Colonic mucosa (tissue), 4 donors: ENCODE results near the gene MXI1. TPM values are rescaled to one million over a fixed set of nuclear protein-coding genes. Genes with fewer than 3 reads are reported as not detected.

Experiments
- DNase-seq: peaks from one replicate; pipeline ENCODE4 v3.0.0-alpha.2; 2020
- H3K27ac ChIP-seq: fragments of 200-600 bp; one replicate; pipeline ENCODE4 v1.8.0; 2021
- H3K27me3 ChIP-seq: fragments of 200-600 bp; one replicate; pipeline ENCODE4 v1.8.0; 2021
- H3K36me3 ChIP-seq: fragments of 200-600 bp; one replicate; pipeline ENCODE4 v1.8.0; 2021
- H3K4me1 ChIP-seq: fragments of 200-600 bp; one replicate; pipeline ENCODE4 v1.8.0; 2021; ENCODE audit warnings: mild to moderate bottlenecking
- H3K4me3 ChIP-seq: fragments of 200-600 bp; one replicate; pipeline ENCODE4 v1.8.0; 2021
- H3K9ac ChIP-seq, 2 donors: one replicate each; pipeline ENCODE4 v1.7.0; 2013; ENCODE audit warnings: control low read depth in 2 of 2, low read depth in 2 of 2, low read length in 2 of 2
- H3K9me3 ChIP-seq: fragments of 200-600 bp; one replicate; pipeline ENCODE4 v1.8.0; 2021
- CTCF ChIP-seq: fragments of 200-600 bp; IDR thresholded peaks from one replicate; pipeline ENCODE4 v1.8.0; 2022; ENCODE audit warnings: antibody characterized with exemption, mild to moderate bottlenecking
- intact Hi-C: fragments of 100-400 bp; cut with DNase I; formaldehyde crosslinking; loops from one replicate; pipeline ENCODE4 v1.14.1; 2022
- total RNA-seq, 2 donors: library from RNA; stranded (reverse); fragmentation: NEBNext Ultra II Directional in 1 of 2; extraction: Animal tissue kit (Norgen Biotek cat#: 25700) in 1 of 2; gene quantifications; one replicate each; pipeline ENCODE4 v1.2.1, GENCODE V29; 2021
- donor health status: healthy.
- donor health status: DM: no; HTN: no; CAD: no.
- donor health status: DM: no; HTN: no; CAD: no.

Gene MXI1
- total RNA-seq, 2 donors from 2014 or later = 58.0 to 304 TPM

DNA sequence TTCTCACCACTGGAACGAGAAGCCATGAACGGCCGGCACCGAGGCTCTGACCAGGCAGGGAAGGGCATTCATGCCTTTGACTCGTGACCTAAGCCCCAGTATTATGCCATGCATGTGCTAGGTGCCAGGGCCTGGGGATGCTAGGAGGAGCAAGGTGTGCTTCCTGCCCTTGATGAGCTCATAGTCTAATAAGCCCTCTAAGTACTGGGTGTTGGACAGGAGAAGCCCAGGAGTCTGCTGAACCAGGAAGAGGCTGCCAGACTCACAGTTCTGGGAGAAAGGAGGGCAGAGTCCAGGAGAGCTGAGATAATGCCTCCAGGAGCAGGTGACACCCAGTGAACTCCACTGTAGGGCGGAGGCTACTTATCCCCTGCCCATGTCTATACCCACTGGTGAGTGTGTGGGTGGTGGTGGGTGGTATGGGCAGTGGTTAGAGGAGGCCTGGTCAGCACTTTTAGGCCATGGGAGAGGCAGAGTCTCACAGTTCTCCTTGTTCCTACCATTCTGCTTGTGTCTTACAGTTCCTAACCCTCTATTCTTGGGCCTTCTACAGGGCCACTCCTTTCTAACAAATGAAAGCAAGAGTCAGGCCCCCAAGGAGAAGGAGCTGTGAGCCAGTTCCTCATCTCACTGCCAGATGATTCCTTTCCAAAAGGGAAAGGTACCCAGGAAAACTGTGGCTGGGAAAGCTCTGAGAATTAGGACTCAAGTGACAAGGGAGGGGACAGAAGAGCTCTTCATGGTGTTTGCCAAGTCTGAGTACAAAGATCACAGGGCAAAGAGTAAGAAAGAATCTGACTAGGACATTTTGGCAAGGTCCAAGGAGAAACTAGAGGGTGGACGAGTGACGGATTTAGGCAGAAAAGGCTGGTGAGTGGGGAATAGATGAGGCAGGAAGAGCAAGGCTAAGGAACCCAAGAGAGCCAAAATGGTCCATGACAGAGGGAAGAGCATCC, 3.6 kb upstream of the MXI1 start:
- no peak for TF ChIP-seq CTCF
- Histone ChIP-seq H3K36me3 (no peaks in the 10 kb centered on the region), H3K27me3 (no peaks in the 10 kb centered on the region), H3K9me3 (no peaks in the 10 kb centered on the region), H3K4me1 (no peaks in the 10 kb centered on the region), H3K4me3 (no peak overlapping the region), H3K9ac (peak overlapping the region in 1 of 2 donors; percentile 34), H3K27ac (peak overlapping the region; percentile 74)
- peak; percentile 87 for DNase-seq
- intact Hi-C loops = no loop called here

DNA sequence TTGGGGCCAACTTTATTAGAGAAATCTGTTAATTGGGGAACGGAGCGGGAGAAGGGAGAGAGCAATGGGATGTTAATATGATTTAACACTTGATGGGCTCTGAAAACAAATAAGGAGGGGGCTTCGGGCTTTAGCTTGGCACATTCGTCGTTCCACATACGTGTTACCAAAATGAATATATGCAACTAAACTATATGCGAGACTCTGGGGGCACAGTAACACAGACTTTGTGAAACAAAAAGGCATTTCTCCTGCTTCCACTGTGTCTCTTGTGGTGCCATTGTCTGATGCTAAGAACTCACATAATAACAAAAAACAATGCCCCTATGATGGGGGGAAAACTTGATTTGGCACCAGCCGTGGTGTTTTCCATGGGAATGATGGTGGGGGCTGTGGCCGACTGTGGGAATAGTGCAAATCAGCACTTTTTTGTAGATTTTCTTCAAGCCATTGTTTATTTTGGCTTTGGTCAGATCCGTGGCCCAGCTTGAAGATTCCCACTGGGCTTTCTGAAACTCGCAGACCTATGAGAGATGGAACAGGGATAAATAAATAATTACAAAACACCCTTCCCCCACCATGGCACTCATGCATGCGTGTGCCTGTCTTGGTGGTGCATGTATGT, 2.2 kb upstream of the MXI1 start:
- H3K9ac ChIP-seq = no peak overlapping the region
- no peak overlapping the region for H3K4me3 ChIP-seq
- no peaks in the 10 kb centered on the region for H3K36me3 ChIP-seq
- no peak for DNase-seq
- no peaks in the 10 kb centered on the region for H3K27me3 ChIP-seq
- no peaks in the 10 kb centered on the region for H3K4me1 ChIP-seq
- H3K9me3 ChIP-seq = no peaks in the 10 kb centered on the region
- intact Hi-C loops = no loop called here
- TF ChIP-seq CTCF = no peak
- H3K27ac ChIP-seq = no peak overlapping the region

GRCh38 chr10:110207805-110208613, 604 bp downstream of the MXI1 start:
- Histone ChIP-seq H3K4me3 (peak overlapping the region; percentile 70), H3K9me3 (no peaks in the 10 kb centered on the region), H3K4me1 (peaks cover 5% of the 10 kb centered on the region), H3K9ac (peak overlapping the region; percentile 78 to 95), H3K27ac (peak overlapping the region; percentile 85), H3K27me3 (no peaks in the 10 kb centered on the region), H3K36me3 (no peaks in the 10 kb centered on the region)
- intact Hi-C loops = no loop called here
- DNase-seq = peak; percentile 63
- no peak for TF ChIP-seq CTCF

GRCh38 chr10:110208614-110209453, 1.4 kb downstream of the MXI1 start:
- Histone ChIP-seq H3K4me1 (peaks cover 5% of the 10 kb centered on the region), H3K36me3 (no peaks in the 10 kb centered on the region), H3K27me3 (no peaks in the 10 kb centered on the region), H3K9ac (peak overlapping the region; percentile 78 to 95), H3K27ac (peak overlapping the region; percentile 85), H3K4me3 (peak overlapping the region; percentile 70), H3K9me3 (no peaks in the 10 kb centered on the region)
- DNase-seq = peak; percentile 57
- TF ChIP-seq CTCF = no peak
- intact Hi-C loops = no loop called here
